GM20431 (cell line): Measurements from ENCODE around the gene OXTR.

Experiments
- in situ Hi-C: fragments of 300-500 bp; cut with MseI, MboI; formaldehyde crosslinking; loops from one replicate; pipeline ENCODE4 v1.15.0; 2020; ENCODE audit warnings: low sequenced_read_pairs; ENCODE audit not compliant: unreplicated experiment

OXTR gene

DNA sequence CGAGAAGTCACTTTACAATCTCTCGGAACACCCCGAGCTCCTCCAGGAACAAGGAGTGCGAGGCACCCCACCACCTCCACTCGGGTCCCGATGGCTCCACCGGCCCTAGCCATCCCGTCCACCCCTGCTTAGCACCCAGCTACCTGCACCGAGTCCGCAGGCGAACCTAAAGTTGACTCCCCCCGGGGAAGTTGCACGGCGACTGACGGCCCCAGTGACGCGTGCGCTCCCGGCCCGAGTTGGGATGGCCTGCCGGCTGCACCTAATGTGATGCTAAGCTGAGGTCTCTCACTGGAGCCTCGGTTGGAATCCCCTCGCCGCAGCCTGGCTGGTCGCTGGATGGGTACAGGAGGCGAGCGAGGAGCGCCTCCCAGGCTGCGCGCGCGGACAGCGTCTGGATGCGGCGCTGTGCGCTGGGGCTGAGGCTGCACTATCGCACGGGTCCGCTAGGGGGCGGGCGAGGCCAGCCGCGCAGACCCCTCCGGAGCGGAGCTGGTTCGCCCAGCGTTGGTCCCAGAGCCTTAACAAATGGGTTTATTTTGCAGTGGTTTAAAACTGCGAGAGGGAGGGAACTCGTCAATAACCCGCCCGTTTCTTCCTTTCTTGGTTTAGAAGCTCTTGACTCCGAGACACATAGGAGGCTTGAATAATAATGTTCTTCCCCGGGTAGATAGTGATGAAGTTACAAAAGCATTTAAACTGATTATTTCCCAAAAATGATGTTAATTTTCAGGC lies at the start of gene OXTR:
Gene OXTR (minus strand): TSS at position 526 of the 735 bp plus-strand sequence. CDS start 1,426 bp downstream, outside the sequence.
- in situ Hi-C loops, result no loop called here

GRCh38 chr3:8817486-8817885 lies 48.1 kb upstream of the OXTR start:
- in situ Hi-C loops, result no loop called here

DNA sequence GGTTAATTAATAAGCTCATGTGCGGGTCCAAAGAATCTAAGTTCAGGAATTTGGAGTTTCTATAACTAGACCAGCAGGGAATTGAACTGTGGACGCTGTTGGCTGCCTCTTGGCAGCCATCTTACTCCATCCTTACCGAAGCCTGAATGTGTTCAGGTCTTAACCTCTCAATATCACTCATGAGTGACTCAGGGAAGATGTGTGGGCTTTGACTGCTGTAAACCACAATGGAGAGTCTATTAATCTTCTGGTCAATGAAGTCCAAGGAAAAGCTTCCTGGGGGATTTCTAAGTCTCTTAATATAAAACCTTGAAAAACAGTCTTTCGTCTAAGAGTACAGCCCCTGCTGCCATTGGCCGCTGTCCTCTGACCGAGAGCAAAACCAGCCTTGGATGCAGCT lies 46.7 kb upstream of the OXTR start:
- in situ Hi-C loops, result no loop called here

DNA sequence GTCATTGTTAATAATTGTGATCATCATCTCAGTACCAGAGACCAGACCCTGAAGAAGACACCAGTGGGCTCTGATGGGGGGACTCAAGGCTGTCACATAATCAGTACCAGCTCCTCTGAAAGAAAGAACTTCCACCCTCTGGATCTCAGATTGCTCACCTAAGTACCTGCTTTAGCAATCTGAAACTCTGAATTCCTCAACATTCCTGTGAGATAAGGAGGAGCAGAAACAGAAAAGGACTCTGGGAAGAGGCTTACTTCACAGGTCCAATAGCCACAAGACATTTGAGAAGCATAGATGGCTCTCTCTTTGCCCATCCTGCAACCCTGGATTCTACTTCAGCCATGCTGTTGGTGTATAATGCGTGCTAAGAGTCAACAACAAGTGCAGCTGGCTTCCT lies 44.0 kb upstream of the OXTR start:
- in situ Hi-C loops, result no loop called here

- in situ Hi-C loops, result no loop called here
These were observed 41.1 kb upstream of the OXTR start for GRCh38 chr3:8810561-8810960.

GRCh38 chr3:8805774-8806173 lies 36.4 kb upstream of the OXTR start:
- in situ Hi-C loops, result no loop called here

DNA sequence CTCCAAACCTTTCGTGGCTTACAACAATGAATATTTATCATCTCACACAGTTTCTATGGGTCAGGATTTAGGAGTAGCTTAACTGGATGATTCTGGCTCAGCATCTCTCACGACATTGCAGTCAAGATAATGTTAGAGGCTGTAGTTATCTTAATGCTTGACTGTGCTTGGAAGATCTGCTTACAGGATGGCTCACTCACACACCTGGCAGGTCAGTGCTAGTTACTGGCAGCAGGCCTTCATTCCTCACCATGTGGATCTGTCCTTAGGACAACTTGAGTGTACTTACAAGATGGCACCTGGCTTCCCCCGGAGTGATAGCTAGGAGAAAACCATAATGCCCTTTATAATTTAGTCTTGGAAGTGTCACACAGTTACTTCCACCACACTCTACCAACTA lies 32.8 kb upstream of the OXTR start:
- in situ Hi-C loops, result no loop called here

- in situ Hi-C loops, result no loop called here
These were observed 30.6 kb upstream of the OXTR start for GRCh38 chr3:8800016-8800415.

GRCh38 chr3:8794247-8794646 lies 24.8 kb upstream of the OXTR start:
- in situ Hi-C loops, result no loop called here

- in situ Hi-C loops, result no loop called here
These were observed 23.8 kb upstream of the OXTR start for GRCh38 chr3:8793242-8793641.

DNA sequence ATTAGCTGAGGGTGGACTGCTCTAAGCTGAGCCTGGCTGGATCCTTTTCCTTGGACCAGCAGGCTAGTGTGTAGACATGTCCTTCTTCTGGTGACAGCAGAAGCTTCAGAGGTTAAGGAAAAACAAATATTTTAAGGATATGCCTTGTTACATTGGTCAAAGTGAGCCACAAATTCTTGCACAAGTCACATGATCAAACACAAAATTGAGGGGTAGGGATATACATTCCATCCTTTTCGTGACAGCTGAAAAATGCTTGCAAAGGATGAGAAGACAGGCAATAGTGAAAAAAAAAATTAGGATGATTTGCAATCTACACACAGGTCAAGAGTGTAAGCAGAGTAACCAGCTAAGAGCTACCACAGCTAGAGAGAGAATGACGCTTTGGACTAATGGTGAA lies 21.1 kb upstream of the OXTR start:
- in situ Hi-C loops, result no loop called here

DNA sequence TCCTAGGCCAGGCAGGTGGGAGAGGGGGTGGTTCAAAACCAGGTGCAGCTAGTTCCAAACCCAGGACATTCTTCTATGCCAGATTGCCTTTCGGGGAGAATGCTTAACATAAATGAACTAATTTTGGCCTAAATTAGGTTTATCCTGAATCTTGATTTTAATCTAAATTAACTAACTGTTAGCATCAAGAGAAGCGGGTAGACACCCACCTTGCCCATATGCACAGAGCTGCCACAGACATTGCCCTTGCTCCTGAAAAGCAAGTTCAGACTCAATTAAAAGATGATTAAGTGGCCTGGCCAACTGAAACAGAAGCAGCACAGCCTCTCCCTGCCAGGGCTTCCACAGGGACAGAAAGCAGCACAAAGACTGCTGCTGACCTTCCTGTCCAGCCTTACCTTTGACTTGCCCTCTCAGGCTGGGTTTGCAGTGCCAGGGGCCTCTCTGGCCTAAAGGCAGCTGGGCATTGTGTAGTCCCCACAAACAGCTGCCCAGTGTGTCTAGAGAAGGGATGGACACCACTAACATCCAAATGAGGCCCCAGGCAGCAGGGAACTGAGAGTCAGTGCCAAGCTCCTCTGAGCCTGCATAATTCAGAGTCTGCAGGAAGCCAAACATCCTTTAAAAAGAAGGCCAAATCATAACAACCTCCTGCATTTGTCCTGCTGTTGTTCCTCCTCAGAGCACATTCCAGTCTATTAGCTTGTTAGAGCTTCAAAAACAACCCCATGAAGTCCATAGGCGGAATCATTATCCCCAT lies 15.4 kb upstream of the OXTR start:
- in situ Hi-C loops, result no loop called here

GRCh38 chr3:8780279-8780678 lies 10.9 kb upstream of the OXTR start:
- in situ Hi-C loops, result no loop called here

- in situ Hi-C loops, result no loop called here
These were observed 9.1 kb upstream of the OXTR start for GRCh38 chr3:8778475-8778874.

DNA sequence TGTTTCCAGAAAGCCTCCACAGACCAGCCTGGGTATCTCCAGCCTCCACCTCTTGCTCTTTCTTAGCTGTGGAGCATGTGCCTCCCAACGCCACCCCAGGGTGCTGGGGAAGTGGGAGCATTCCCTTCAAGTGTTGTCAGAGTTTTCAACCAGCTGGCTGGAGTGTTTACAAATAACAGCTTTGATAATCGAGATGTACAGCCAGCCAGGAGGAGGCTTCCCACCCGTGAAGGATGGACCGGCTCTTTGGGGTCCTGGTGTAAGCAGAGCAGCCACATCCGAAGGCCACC lies 8.5 kb upstream of the OXTR start:
- in situ Hi-C loops, result no loop called here

DNA sequence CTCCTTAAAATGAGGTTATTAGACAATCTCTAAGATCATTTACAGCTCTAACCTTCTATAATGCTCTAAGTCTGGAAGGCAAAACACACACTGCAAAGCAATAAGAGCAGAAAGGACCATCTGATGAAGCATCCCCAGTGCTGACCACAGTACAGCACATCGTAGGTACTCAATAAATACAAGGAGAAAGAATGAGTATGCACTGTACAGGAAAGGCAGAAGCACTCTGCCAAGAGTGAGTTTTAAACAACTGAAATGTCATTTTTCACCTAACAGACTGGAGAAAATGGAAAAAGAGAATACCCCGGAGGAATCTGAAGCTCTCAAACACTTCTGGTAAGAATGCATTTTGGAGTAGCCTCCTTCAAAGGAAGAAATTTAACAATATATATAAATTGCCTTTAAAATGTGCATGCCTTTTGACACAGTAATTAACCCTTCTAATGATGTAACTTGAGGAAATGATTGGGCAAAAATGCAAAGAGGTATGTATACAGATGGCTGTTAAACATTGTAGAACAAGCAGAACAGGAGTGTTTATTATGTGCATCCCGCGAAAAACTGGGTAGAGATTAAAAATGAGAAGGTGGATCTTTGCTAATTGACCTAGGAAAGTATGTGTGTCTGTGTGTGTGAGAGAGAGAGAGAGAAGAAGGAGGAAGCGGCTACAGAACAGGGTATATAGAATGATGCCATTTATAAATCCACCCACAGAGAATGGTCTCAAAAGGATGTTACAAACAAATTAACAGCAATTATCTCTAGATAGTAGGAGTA lies 8.0 kb upstream of the OXTR start:
- in situ Hi-C loops, result no loop called here

DNA sequence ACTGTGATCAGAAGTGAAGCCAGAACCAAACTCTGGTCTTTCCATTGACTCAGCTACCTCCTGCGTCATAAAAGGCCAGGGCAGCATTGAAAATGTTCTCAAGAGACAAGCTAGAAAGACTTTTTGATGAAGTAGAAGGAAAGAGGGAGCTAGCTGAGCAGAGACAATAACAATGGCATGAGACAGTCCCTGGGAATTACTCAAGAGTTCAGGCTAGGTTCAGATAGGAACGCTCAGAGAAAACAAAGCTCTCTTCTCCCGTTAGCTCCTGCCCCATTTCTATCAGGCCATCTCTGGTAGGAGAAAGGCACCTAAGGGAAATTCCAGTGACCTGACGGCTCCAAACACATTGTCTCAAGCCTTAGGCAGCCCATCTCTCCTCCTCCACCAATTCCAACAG lies 7.0 kb upstream of the OXTR start:
- in situ Hi-C loops, result no loop called here

GRCh38 chr3:8775602-8776001 lies 6.2 kb upstream of the OXTR start:
- in situ Hi-C loops, result no loop called here

DNA sequence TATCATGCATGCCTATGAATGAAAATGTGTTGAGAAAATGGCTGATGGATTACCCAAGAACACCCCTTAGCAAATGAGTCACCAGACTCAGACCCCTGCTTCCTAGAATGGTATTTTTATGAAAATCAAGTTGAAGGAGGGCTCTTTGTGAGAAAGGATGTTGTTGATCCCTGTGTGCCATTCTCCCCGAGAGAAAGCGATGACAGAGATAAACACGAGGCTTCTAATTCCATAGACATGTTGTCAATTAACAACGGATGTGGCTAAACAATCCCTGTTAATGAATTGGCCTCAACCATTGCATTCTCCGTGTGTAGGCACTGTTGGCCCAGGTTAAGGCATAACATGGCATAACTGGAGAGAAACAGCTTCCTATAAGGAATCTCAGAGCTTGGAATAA lies 5.8 kb upstream of the OXTR start:
- in situ Hi-C loops, result no loop called here

GRCh38 chr3:8773941-8774542 lies 4.6 kb upstream of the OXTR start:
- in situ Hi-C loops, result no loop called here
